GM12878 (cell line): Measurements from ENCODE around the gene DAB2IP. TPM values are rescaled to one million over a fixed set of nuclear protein-coding genes. Genes with fewer than 3 reads are reported as not detected.

Experiments used
- ATAC-seq: fragments of 200-7000 bp; cut with Tn5 transposase; 3 replicates; pipeline ENCODE4 v1.9.1; 2020; ENCODE audit warnings: mild to moderate bottlenecking, moderate library complexity
- BruUV-seq: library from RNA; stranded (reverse); fragments of 400-500 nt; replicated peaks from 2 replicates; lab custom pipeline; 2021; lab: Mats Ljungman, UMichigan
- CTCF ChIA-PET: fragments of 300-600 bp; sonication (Branson Sonifier 250); formaldehyde crosslinking; extraction: SDS; loops from one replicate; lab custom pipeline; 2021; ENCODE audit warnings: inconsistent platforms; lab: Yijun Ruan, JAX
- POLR2A ChIA-PET: fragments of 350-600 bp; formaldehyde crosslinking; extraction: SDS; loops from one replicate; lab custom pipeline; 2021; ENCODE audit warnings: inconsistent platforms; lab: Charles Lee
- RAD21 ChIA-PET: fragments of 300-600 bp; sonication (Branson Sonifier 250); formaldehyde crosslinking; loops from one replicate; lab custom pipeline; 2023; ENCODE audit warnings: antibody characterized with exemption; ENCODE audit not compliant: unreplicated experiment; lab: Charles Lee
- SMC1A ChIA-PET: fragments of 300-600 bp; sonication (Branson Sonifier 250); formaldehyde crosslinking; loops from one replicate; lab custom pipeline; 2023; ENCODE audit not compliant: unreplicated experiment, uncharacterized antibody; lab: Charles Lee
- DNase-seq: peaks from one replicate; pipeline ENCODE4 v3.0.0-alpha.2; 2011; ENCODE audit warnings: low read depth, low spot score
- FAIRE-seq: peaks from 3 replicates; lab custom pipeline; 2011; peaks lifted over from hg19 to GRCh38; lab: Jason Lieb, UNC
- H2AFZ ChIP-seq: 2 replicates; pipeline ENCODE4 v1.6.0; 2011; ENCODE audit warnings: low read depth, low read length, control low read depth; ENCODE audit not compliant: control insufficient read depth
- H3K27ac ChIP-seq: 2 replicates; pipeline ENCODE4 v1.5.1; 2011; ENCODE audit warnings: control low read depth; ENCODE audit not compliant: control insufficient read depth, insufficient read depth
- H3K27me3 ChIP-seq, 2 experiments: replicated peaks in 1 of 2; 2 replicates each; pipeline versions ENCODE4 v1.6.0 to v1.6.1; 2011; ENCODE audit warnings: low read length in 1 of 2; ENCODE audit not compliant: control insufficient read depth in 2 of 2, insufficient read depth in 2 of 2
- H3K36me3 ChIP-seq, 2 experiments: 2 replicates each; pipeline ENCODE4 v1.5.1; 2011; ENCODE audit warnings: low read length in 1 of 2; ENCODE audit not compliant: control insufficient read depth in 2 of 2, insufficient read depth in 2 of 2
- H3K4me1 ChIP-seq: 2 replicates; pipeline ENCODE4 v1.6.1; 2011; ENCODE audit warnings: mild to moderate bottlenecking, low read length, moderate library complexity, mixed read lengths; ENCODE audit not compliant: control insufficient read depth, insufficient read depth
- H3K4me2 ChIP-seq: 2 replicates; pipeline ENCODE4 v1.6.0; 2011; ENCODE audit warnings: control low read depth; ENCODE audit not compliant: control insufficient read depth, insufficient read depth
- H3K4me3 ChIP-seq: fragments of 200-600 bp; sonication (generic); 2 replicates; pipeline ENCODE4 v1.5.1; 2016
- H3K79me2 ChIP-seq: 2 replicates; pipeline ENCODE4 v1.6.0; 2011; ENCODE audit warnings: low read length; ENCODE audit not compliant: control insufficient read depth, insufficient read depth
- H3K9ac ChIP-seq: 2 replicates; pipeline ENCODE4 v1.8.0; 2011; ENCODE audit warnings: low read length, control low read depth, mixed read lengths; ENCODE audit not compliant: control insufficient read depth, insufficient read depth
- H3K9me3 ChIP-seq: replicated peaks from 3 replicates; pipeline ENCODE4 v1.5.1; 2011; ENCODE audit warnings: mild to moderate bottlenecking, low read length; ENCODE audit not compliant: control insufficient read depth, insufficient read depth
- H4K20me1 ChIP-seq: 2 replicates; pipeline ENCODE4 v1.6.0; 2011; ENCODE audit not compliant: control insufficient read depth, insufficient read depth
- HDAC2 ChIP-seq: fragments of 200-600 bp; sonication (generic); IDR thresholded peaks from 2 replicates; pipeline ENCODE4 v1.6.1; 2017
- TAF1 ChIP-seq: IDR thresholded peaks from 2 replicates; pipeline ENCODE4 v1.6.1; 2011; ENCODE audit warnings: mild to moderate bottlenecking, low read depth, low read length, borderline replicate concordance
- ZBED1 ChIP-seq: IDR thresholded peaks from 2 replicates; pipeline ENCODE4 v1.6.1; 2016; ENCODE audit warnings: borderline replicate concordance
- WGBS: methylation state at CpG from one replicate; pipeline ENCODE4 v1.1.6; 2016; ENCODE audit warnings: low lambda C conversion rate; ENCODE audit not compliant: insufficient replicate concordance, insufficient coverage; ENCODE audit errors: missing lambda C conversion rate; 5-methylcytosine and 5-hydroxymethylcytosine counted together
- in situ Hi-C: fragments of 300-500 bp; cut with MboI; formaldehyde crosslinking; loops from 9 replicates; pipeline ENCODE4 v1.14.3; 2018; ENCODE audit warnings: mixed read lengths
- intact Hi-C: fragments of 100-400 bp; cut with micrococcal nuclease; formaldehyde crosslinking; loops from one replicate; pipeline ENCODE4 v1.14.2; 2022; ENCODE audit not compliant: unreplicated experiment
- polyA plus RNA-seq, 11 experiments: library from polyadenylated mRNA; depleted of rRNA in 4 of 11; unstranded in 6 of 11; stranded (reverse) in 5 of 11; fragments of >200 nt; fragmentation: Nextera tagmentation in 4 of 11; fragmentation: Illumina TruSeq in 1 of 11; extraction: Ambion mirVana in 4 of 11; extraction: Trizol in 1 of 11; gene quantifications; 1 replicate in 1 of 11; 2 replicates in 10 of 11; pipeline versions ENCODE4 v1.2.1 to v1.2.3, GENCODE V29; 2011 to 2016; ENCODE audit warnings: inconsistent platforms in 2 of 11, missing spikeins in 2 of 11, low read depth in 1 of 11
- total RNA-seq, 4 experiments: library from RNA; depleted of rRNA in 3 of 4; stranded (reverse); fragments of >200 nt in 3 of 4; fragmentation: Illumina TruSeq in 1 of 4; extraction: Trizol in 1 of 4; gene quantifications; 2 replicates each; pipeline versions ENCODE4 v1.2.1 to v1.2.3, GENCODE V29; 2013 to 2021
- TF ChIP-seq, protein P1 (sequence below): IDR thresholded peaks from 2 replicates; pipeline ENCODE4 v1.6.1; 2011; ENCODE audit warnings: mild to moderate bottlenecking, low read depth, low read length, moderate library complexity; ENCODE audit not compliant: insufficient replicate concordance
- TF ChIP-seq, protein P2 (sequence below): fragments of 450-650 bp; IDR thresholded peaks from 2 replicates; pipeline ENCODE4 v1.6.1; 2017; ENCODE audit warnings: mild to moderate bottlenecking, low read depth, inconsistent platforms; ENCODE audit not compliant: poor library complexity, severe bottlenecking

The DAB2IP gene
- total and polyA plus RNA-seq, 10 of the 15 experiments (the other 5 are each of a cell fraction or from before 2014, with no cell fraction given): 0.03 to 0.38 (median 0.14) TPM; not detected in 6

DNA sequence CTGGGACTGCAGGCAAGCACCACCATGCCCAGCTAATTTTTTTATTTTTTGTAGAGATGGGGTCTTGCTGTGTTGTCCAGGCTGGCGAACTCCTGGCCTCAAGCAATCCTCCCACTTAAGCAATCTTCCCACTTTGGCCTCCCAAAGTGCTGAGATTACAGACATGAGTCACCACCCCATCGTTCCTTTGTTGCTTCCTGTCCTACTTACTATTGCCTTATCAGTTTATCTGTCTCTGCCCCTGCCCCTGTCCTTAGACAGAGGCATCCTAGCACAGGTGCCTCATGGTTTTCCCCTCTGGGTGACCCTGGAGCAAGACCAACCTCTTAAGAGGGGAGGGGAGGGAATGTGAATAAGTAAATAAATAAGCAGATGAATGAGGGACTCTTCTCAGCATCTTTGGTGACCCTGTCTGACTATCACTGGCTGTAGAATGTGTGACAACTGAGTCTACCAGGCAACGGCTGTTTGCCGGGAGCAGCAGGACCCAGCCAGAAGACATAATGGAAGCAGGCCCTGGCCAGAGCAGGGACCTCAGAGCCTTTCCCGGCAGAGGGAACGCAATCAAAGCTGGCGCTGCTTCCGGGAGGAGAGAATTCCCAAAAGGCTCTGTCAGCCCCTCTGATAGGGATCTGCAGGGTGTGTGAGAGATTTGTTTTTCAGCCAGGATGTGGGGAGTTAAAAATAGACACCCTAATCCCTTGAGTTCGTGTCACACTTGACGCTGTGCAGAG is 43.8 kb upstream of the DAB2IP start:
- Histone ChIP-seq H3K9me3 (no peaks in the 10 kb centered on the region), H4K20me1 (no peaks in the 10 kb centered on the region), H2AFZ (no peak overlapping the region), H3K79me2 (no peaks in the 10 kb centered on the region), H3K9ac (no peak overlapping the region), H3K4me2 (no peak overlapping the region), H3K4me1 (no peaks in the 10 kb centered on the region), H3K27me3 (peaks cover 2% of the 10 kb centered on the region in 2 experiments), H3K36me3 (no peaks in the 10 kb centered on the region), H3K27ac (no peak overlapping the region), H3K4me3 (no peak overlapping the region)
- ATAC-seq (no peak), DNase-seq (no peak), FAIRE-seq (no peak)
- intact Hi-C loops: no loop called here
- WGBS: 17% methylated on average over 10 of the region's 10 CpGs
- ChIA-PET RAD21 (no interaction called here), CTCF (no interaction called here), POLR2A (no interaction called here), SMC1A (no interaction called here)
- no TSS peak for BruUV-seq
- TF ChIP-seq, protein P1, sequence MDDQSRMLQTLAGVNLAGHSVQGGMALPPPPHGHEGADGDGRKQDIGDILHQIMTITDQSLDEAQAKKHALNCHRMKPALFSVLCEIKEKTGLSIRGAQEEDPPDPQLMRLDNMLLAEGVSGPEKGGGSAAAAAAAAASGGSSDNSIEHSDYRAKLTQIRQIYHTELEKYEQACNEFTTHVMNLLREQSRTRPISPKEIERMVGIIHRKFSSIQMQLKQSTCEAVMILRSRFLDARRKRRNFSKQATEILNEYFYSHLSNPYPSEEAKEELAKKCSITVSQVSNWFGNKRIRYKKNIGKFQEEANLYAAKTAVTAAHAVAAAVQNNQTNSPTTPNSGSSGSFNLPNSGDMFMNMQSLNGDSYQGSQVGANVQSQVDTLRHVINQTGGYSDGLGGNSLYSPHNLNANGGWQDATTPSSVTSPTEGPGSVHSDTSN: no peak
- TF ChIP-seq HDAC2 (no peak), ZBED1 (no peak), TAF1 (no peak)
- TF ChIP-seq, protein P2, sequence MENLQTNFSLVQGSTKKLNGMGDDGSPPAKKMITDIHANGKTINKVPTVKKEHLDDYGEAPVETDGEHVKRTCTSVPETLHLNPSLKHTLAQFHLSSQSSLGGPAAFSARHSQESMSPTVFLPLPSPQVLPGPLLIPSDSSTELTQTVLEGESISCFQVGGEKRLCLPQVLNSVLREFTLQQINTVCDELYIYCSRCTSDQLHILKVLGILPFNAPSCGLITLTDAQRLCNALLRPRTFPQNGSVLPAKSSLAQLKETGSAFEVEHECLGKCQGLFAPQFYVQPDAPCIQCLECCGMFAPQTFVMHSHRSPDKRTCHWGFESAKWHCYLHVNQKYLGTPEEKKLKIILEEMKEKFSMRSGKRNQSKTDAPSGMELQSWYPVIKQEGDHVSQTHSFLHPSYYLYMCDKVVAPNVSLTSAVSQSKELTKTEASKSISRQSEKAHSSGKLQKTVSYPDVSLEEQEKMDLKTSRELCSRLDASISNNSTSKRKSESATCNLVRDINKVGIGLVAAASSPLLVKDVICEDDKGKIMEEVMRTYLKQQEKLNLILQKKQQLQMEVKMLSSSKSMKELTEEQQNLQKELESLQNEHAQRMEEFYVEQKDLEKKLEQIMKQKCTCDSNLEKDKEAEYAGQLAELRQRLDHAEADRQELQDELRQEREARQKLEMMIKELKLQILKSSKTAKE: no peak
- in situ Hi-C loops: no loop called here
